H9 (cell line): ENCODE measurements around the gene MIB2. TPM values are rescaled to one million over a fixed set of nuclear protein-coding genes. Genes with fewer than 3 reads are reported as not detected.

Source experiments
- DNase-seq: peaks from one replicate; pipeline ENCODE4 v3.0.0-alpha.2; 2017
- H2AFZ ChIP-seq: one replicate; pipeline ENCODE4 v1.6.1; 2013; ENCODE audit warnings: mild to moderate bottlenecking, low read length, control low read depth, moderate library complexity
- H2AK5ac ChIP-seq: 2 replicates; pipeline ENCODE4 v1.6.1; 2013; ENCODE audit warnings: low read length, control low read depth, mixed read lengths; ENCODE audit not compliant: insufficient read length
- H2BK120ac ChIP-seq: one replicate; pipeline ENCODE4 v1.6.1; 2013; ENCODE audit warnings: low read depth, mild to moderate bottlenecking, low read length, control low read depth, inconsistent platforms; ENCODE audit not compliant: poor library complexity, severe bottlenecking
- H2BK12ac ChIP-seq: 2 replicates; pipeline ENCODE4 v1.6.1; 2013; ENCODE audit warnings: low read length, control low read depth, mixed read lengths, low read depth; ENCODE audit not compliant: insufficient read length
- H2BK15ac ChIP-seq: 2 replicates; pipeline ENCODE4 v1.6.1; 2013; ENCODE audit warnings: low read depth, low read length, control low read depth
- H2BK20ac ChIP-seq: one replicate; pipeline ENCODE4 v1.6.1; 2013; ENCODE audit warnings: low read depth, mild to moderate bottlenecking, low read length, control low read depth, inconsistent platforms; ENCODE audit not compliant: poor library complexity, severe bottlenecking
- H2BK5ac ChIP-seq: 2 replicates; pipeline ENCODE4 v1.6.1; 2013; ENCODE audit warnings: low read length, control low read depth, mixed read lengths; ENCODE audit not compliant: insufficient read length
- H3K14ac ChIP-seq: 2 replicates; pipeline ENCODE4 v1.6.1; 2013; ENCODE audit warnings: low read length, control low read depth; ENCODE audit not compliant: insufficient read depth
- H3K18ac ChIP-seq: 2 replicates; pipeline ENCODE4 v1.6.1; 2013; ENCODE audit warnings: low read depth, mild to moderate bottlenecking, mixed read lengths, low read length, control low read depth; ENCODE audit not compliant: insufficient read length
- H3K23ac ChIP-seq: 2 replicates; pipeline ENCODE4 v1.6.1; 2013; ENCODE audit warnings: low read length, control low read depth, mixed read lengths, low read depth; ENCODE audit not compliant: insufficient read length
- H3K23me2 ChIP-seq: 2 replicates; pipeline ENCODE4 v1.6.1; 2013; ENCODE audit warnings: low read depth, mild to moderate bottlenecking, mixed read lengths, low read length, control low read depth; ENCODE audit not compliant: insufficient read length, poor library complexity, severe bottlenecking
- H3K27ac ChIP-seq: 2 replicates; pipeline ENCODE4 v1.5.1; 2013; ENCODE audit warnings: low read length, control low read depth, mixed read lengths, low read depth; ENCODE audit not compliant: insufficient read length
- H3K27me3 ChIP-seq: 2 replicates; pipeline ENCODE4 v1.6.1; 2013; ENCODE audit warnings: low read length, control low read depth, inconsistent platforms; ENCODE audit not compliant: insufficient read depth
- H3K4ac ChIP-seq: 2 replicates; pipeline ENCODE4 v1.6.1; 2013; ENCODE audit warnings: low read depth, mild to moderate bottlenecking, control low read depth, inconsistent platforms, low read length, moderate library complexity
- H3K4me1 ChIP-seq: 2 replicates; pipeline ENCODE4 v1.6.1; 2013; ENCODE audit warnings: low read length, control low read depth, inconsistent platforms; ENCODE audit not compliant: insufficient read depth
- H3K4me2 ChIP-seq: 2 replicates; pipeline ENCODE4 v1.6.1; 2013; ENCODE audit warnings: low read length, control low read depth, mixed read lengths; ENCODE audit not compliant: insufficient read length, insufficient read depth
- H3K56ac ChIP-seq: 2 replicates; pipeline ENCODE4 v1.6.1; 2013; ENCODE audit warnings: low read depth, mild to moderate bottlenecking, mixed read lengths, low read length, control low read depth; ENCODE audit not compliant: insufficient read length
- H3K79me1 ChIP-seq: 2 replicates; pipeline ENCODE4 v1.6.1; 2013; ENCODE audit warnings: low read depth, mild to moderate bottlenecking, moderate library complexity, low read length, control low read depth, inconsistent platforms; ENCODE audit not compliant: insufficient read depth, poor library complexity, severe bottlenecking
- H3K79me2 ChIP-seq: 2 replicates; pipeline ENCODE4 v1.6.1; 2013; ENCODE audit warnings: low read length, control low read depth, inconsistent platforms; ENCODE audit not compliant: insufficient read depth
- H3K9ac ChIP-seq: 2 replicates; pipeline ENCODE4 v1.6.1; 2013; ENCODE audit warnings: low read length, control low read depth, mixed read lengths; ENCODE audit not compliant: insufficient read length; ENCODE audit errors: extremely low read depth
- H3K9me3 ChIP-seq: one replicate; pipeline ENCODE4 v1.6.1; 2013; ENCODE audit warnings: low read depth, low read length, inconsistent platforms; ENCODE audit not compliant: control insufficient read depth
- H3T11ph ChIP-seq: one replicate; pipeline ENCODE4 v1.6.1; 2013; ENCODE audit warnings: mild to moderate bottlenecking, low read length, control low read depth, inconsistent platforms
- H4K20me1 ChIP-seq: one replicate; pipeline ENCODE4 v1.6.1; 2013; ENCODE audit not compliant: control insufficient read depth, insufficient read length, insufficient read depth
- H4K5ac ChIP-seq: 2 replicates; pipeline ENCODE4 v1.6.1; 2013; ENCODE audit warnings: low read depth, mild to moderate bottlenecking, mixed read lengths, low read length, control low read depth; ENCODE audit not compliant: insufficient read length
- H4K8ac ChIP-seq: replicated peaks from 2 replicates; pipeline ENCODE4 v1.6.1; 2013; ENCODE audit warnings: low read length, control low read depth, mixed read lengths, low read depth; ENCODE audit not compliant: insufficient read length
- H4K91ac ChIP-seq: 2 replicates; pipeline ENCODE4 v1.6.1; 2013; ENCODE audit warnings: low read depth, mild to moderate bottlenecking, moderate library complexity, mixed read lengths, low read length, control low read depth; ENCODE audit not compliant: insufficient read length
- H3K27ac Mint-ChIP-seq, 3 experiments: 2 replicates in 2 of 3; 3 replicates in 1 of 3; pipeline ENCODE4 v1.8.0; 2020 to 2021; ENCODE audit warnings: mixed read lengths in 3 of 3, mild to moderate bottlenecking in 1 of 3, moderate library complexity in 1 of 3
- H3K27me3 Mint-ChIP-seq: 2 replicates; pipeline ENCODE4 v1.8.0; 2021; ENCODE audit warnings: low read depth, mild to moderate bottlenecking, moderate library complexity, mixed read lengths
- H3K36me3 Mint-ChIP-seq, 3 experiments: 2 replicates in 2 of 3; 3 replicates in 1 of 3; pipeline ENCODE4 v1.8.0; 2020 to 2021; ENCODE audit warnings: low read depth in 3 of 3, mixed read lengths in 3 of 3; ENCODE audit not compliant: insufficient read depth in 1 of 3
- H3K4me1 Mint-ChIP-seq, 2 experiments: 2 replicates each; pipeline ENCODE4 v1.8.0; 2020; ENCODE audit warnings: mixed read lengths in 2 of 2
- H3K4me3 Mint-ChIP-seq, 2 experiments: 2 replicates in 1 of 2; 3 replicates in 1 of 2; pipeline ENCODE4 v1.8.0; 2020 to 2021; ENCODE audit warnings: mild to moderate bottlenecking in 2 of 2, mixed read lengths in 2 of 2, moderate library complexity in 1 of 2
- H3K9me3 Mint-ChIP-seq, 2 experiments: 2 replicates in 1 of 2; 3 replicates in 1 of 2; pipeline ENCODE4 v1.8.0; 2020; ENCODE audit warnings: mild to moderate bottlenecking in 2 of 2, mixed read lengths in 2 of 2, moderate library complexity in 1 of 2
- CTCF ChIP-seq: fragments of 200-600 bp; sonication (generic); conservative IDR thresholded peaks from 3 replicates; pipeline ENCODE4 v1.8.0; 2021; ENCODE audit warnings: antibody characterized with exemption, mild to moderate bottlenecking
- WGBS: extraction: QIAGEN DNeasy Blood & Tissue Kit; methylation state at CpG from one replicate; pipeline ENCODE4 v1.1.7; 2013; ENCODE audit warnings: missing lambda C conversion rate, low lambda C conversion rate, mixed read lengths; ENCODE audit not compliant: insufficient read length; ENCODE audit errors: extremely low coverage; 5-methylcytosine and 5-hydroxymethylcytosine counted together
- total RNA-seq: library from RNA; stranded (reverse); gene quantifications from 2 replicates; pipeline ENCODE4 v1.2.1, GENCODE V29; 2021

The MIB2 gene
- total RNA-seq, 1 experiment from 2014 or later, result 77.8 TPM

- Mint-ChIP-seq H3K4me1 (peaks cover 15 to 20% of the 10 kb centered on the region in 2 experiments), H3K36me3 (peaks cover 13 to 32% (median 24%) of the 10 kb centered on the region in 3 experiments), H3K27ac (peak overlapping the region; percentile 97 to 98 (median 97)), H3K4me3 (peak overlapping the region; percentile 95 to 96), H3K27me3 (peaks cover 11% of the 10 kb centered on the region), H3K9me3 (peaks cover 0 to 3% of the 10 kb centered on the region in 2 experiments; a peak in 1 of 5 replicates)
- Histone ChIP-seq H3K9me3 (no peaks in the 10 kb centered on the region), H4K5ac (peak overlapping the region; percentile 95), H2AFZ (no peak overlapping the region), H4K91ac (peak overlapping the region; percentile 85), H2BK5ac (peak overlapping the region; percentile 69), H3K56ac (no peak overlapping the region), H3K9ac (peak overlapping the region; percentile 97), H2BK15ac (no peak overlapping the region), H3K27me3 (no peaks in the 10 kb centered on the region), H3K4me2 (peak overlapping the region; percentile 66), H3K4me1 (no peaks in the 10 kb centered on the region), H3K23ac (no peak overlapping the region), H2BK12ac (no peak overlapping the region), H3K79me1 (no peaks in the 10 kb centered on the region), H3K79me2 (peaks cover 40% of the 10 kb centered on the region), H3K14ac (peak overlapping the region; percentile 99), H3K18ac (peak overlapping the region; percentile 98), H3K27ac (peak overlapping the region; percentile 19), H3K23me2 (peaks cover 11% of the 10 kb centered on the region), H3T11ph (no peak overlapping the region), H3K4ac (peak overlapping the region; percentile 50; the same call in 1 of the 2 replicates), H4K8ac (peak overlapping the region; percentile 61), H2BK120ac (peak overlapping the region; percentile 39), H2BK20ac (no peak overlapping the region), H2AK5ac (no peak overlapping the region), H4K20me1 (no peaks in the 10 kb centered on the region)
- WGBS, result no CpG with 5 or more reads among the region's 96 CpGs
- TF ChIP-seq CTCF, result peak; percentile 51; the same call in 2 of the 3 replicates
- DNase-seq, result peak; percentile 73
Observed at GRCh38 chr1:1573843-1574720, 41.2 kb upstream of the MIB2 start.
